ENCODE results near the gene SSBP1. TPM values are rescaled to one million over a fixed set of nuclear protein-coding genes. Genes with fewer than 3 reads are reported as not detected.

SSBP1 gene
- total and polyA plus RNA-seq, 5 experiments from 2014 or later: 128 to 350 (median 341) TPM

DNA sequence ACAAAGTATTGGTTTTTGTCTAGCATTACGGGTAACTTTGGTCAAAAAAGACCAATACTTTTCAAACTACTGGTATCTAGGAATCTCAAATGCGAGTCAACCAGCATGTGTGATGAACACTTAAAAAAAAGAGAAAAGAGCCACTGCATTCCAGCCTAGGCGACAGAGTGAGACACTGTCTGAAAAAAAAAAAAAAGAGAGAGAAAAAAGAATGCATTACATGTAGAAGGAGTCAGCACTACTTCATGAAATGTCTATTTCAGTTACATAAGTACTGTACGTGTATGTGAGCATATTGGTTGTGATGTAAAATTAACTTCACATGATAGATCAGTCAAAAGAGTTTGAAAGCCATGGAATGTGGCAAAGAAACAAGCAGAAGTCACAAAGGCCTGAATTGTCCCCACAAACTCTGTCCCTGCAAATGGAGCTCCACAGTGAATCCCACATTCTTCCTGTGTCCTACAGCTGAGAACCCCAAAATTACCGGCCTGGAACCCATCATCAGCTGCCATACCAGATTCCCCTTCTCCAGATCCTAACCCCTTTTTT lies 37.8 kb upstream of the SSBP1 start:
- H3K27ac Mint-ChIP-seq: peak overlapping the region; percentile 83 to 97 (median 95)
- peaks cover 0 to 22% (median 0%) of the 10 kb centered on the region in 3 donors for H3K36me3 Mint-ChIP-seq
- ATAC-seq (no peak), DNase-seq (no peak)
- H3K27me3 Mint-ChIP-seq: peaks cover 0 to 3% (median 0%) of the 10 kb centered on the region in 5 donors
- peaks cover 45 to 65% (median 62%) of the 10 kb centered on the region in 4 donors for H3K4me1 Mint-ChIP-seq
- POLR2A ChIA-PET: interaction anchor here (0.6 to 4.2 kb wide), 6 partner anchors 9 to 49 kb away, joined by 3 to 75 read pairs (median 5); partner anchors contain the start of gene SSBP1
- H3K9me3 Mint-ChIP-seq: no peaks in the 10 kb centered on the region
- H3K4me3 Mint-ChIP-seq: peak overlapping the region; percentile 83 to 95 (median 89)

DNA sequence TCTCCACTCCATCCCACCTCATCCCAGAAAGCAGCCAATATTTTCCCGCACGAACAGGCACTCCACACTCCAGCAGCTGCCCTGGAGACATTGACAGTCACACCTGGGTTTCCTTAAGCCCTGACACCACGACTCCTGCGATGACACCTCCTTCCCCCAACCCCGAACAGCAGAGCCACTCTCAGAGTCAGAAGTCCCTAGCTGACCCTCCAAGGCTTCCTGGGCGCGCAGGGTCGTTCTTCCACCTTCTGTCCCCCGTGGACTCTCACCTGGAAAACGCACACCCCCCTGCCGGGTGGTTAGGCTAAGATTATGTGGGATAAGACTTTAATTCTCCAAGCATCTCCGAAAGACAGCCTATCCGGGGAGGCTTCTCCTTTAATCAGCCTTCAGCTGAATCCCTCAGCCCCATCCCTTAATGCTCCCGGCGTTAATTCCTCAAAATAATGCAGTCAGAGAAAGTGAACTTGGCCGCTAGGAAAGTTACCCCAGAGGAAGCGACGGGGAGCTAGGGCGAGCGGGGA lies 37.2 kb upstream of the SSBP1 start:
- Mint-ChIP-seq H3K4me3 (peak overlapping the region; percentile 83 to 95 (median 89)), H3K27ac (peak overlapping the region; percentile 83 to 97 (median 95)), H3K9me3 (no peaks in the 10 kb centered on the region), H3K27me3 (peaks cover 0 to 3% (median 0%) of the 10 kb centered on the region in 5 donors), H3K4me1 (peaks cover 43 to 59% (median 56%) of the 10 kb centered on the region in 4 donors), H3K36me3 (peaks cover 0 to 17% (median 0%) of the 10 kb centered on the region in 3 donors)
- no peak for ATAC-seq
- POLR2A ChIA-PET: interaction anchor here (0.6 to 4.2 kb wide), 10 partner anchors 9 to 1222 kb away, joined by 3 to 75 read pairs (median 4); partner anchors contain the start of genes AGK and SSBP1
- peak in 5 of 10 donors; percentile 5 to 21 (median 8) for DNase-seq

DNA sequence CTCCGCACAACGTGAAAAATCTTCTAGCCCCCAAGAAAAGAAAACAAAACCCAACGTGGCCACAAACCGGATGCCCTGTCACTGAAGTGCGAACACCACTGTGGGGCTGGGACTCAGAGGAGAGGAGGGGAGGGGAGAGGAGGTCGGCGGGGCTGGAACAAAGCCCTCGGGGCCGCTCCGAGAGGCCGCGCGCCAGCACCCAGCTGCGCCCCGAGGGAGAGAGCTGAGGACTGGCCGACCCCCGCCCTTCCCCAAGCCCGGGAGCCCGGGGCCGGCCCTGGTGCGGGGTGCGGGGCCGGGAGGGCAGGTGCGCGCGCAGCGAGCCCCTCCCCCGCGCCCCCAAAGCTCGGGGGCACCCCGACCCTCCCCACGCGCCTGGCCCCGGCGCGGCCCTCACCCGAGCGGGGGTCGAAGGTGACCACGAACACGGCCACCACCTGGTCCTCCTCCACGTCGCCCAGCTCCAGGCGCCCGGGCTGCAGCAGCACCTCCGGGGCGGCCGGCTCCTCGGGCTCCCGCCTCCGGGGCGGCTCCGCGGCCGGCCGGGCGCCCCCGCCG lies 36.6 kb upstream of the SSBP1 start:
- POLR2A ChIA-PET: interaction anchor here (0.8 to 4.2 kb wide), 8 partner anchors 9 to 1223 kb away, joined by 3 to 75 read pairs (median 4); partner anchors contain the start of genes AGK and SSBP1
- H3K27me3 Mint-ChIP-seq: peaks cover 0 to 3% (median 0%) of the 10 kb centered on the region in 5 donors
- H3K36me3 Mint-ChIP-seq: peaks cover 0 to 12% (median 0%) of the 10 kb centered on the region in 3 donors
- peaks cover 40 to 53% (median 50%) of the 10 kb centered on the region in 4 donors for H3K4me1 Mint-ChIP-seq
- H3K27ac Mint-ChIP-seq: peak overlapping the region; percentile 87 to 97 (median 94)
- ATAC-seq (peak; percentile 86 to 89), DNase-seq (peak; percentile 59 to 88 (median 81))
- H3K4me3 Mint-ChIP-seq: peak overlapping the region; percentile 83 to 95 (median 89)
- no peaks in the 10 kb centered on the region for H3K9me3 Mint-ChIP-seq

DNA sequence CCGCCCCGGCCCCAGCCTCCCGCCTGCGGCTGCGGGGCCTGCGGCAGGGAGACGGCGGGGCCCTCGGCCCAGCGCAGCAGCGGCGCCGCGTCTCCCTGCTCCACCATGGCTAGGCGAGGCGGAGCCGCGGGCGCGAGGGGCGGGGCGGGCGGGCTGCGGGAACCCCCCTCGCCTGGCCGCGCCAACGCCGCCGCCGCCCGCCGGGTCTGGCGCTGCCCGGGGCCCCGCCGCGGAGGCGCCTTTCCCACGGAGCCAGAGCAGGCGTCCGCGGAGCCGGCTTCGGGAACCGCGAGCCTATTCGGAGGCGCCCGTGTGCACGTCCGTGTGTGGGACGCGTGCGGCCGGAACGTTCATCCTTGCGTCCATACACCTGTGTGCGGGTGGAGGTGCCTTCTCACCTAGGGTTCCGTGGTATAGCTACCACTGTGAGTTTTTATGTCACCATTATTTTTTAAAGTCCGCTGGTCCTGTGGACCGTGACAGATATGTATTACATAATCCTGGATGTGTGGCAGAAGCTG lies 36.1 kb upstream of the SSBP1 start, which contains the start of gene DENND11:
DENND11 (minus strand) TSS at position 120 of the 521 bp plus-strand sequence; CDS start at position 107, 13 bp downstream.
- Mint-ChIP-seq H3K9me3 (no peaks in the 10 kb centered on the region), H3K4me3 (peak within 1 kb of the TSS; percentile 84 to 95 (median 89)), H3K27ac (peak within 1 kb of the TSS; percentile 88 to 97 (median 95)), H3K4me1 (peaks cover 38 to 48% (median 45%) of the 10 kb centered on the region in 4 donors), H3K27me3 (peaks cover 0 to 3% (median 0%) of the 10 kb centered on the region in 5 donors), H3K36me3 (peaks cover 0 to 8% (median 0%) of the 10 kb centered on the region in 3 donors)
- ATAC-seq (peak; percentile 75 to 80), DNase-seq (peak; percentile 25 to 68 (median 57))
- POLR2A ChIA-PET: interaction anchor here (1.0 to 4.2 kb wide), 5 partner anchors 10 to 1224 kb away, joined by 3 to 75 read pairs (median 6); partner anchors contain the start of genes AGK and SSBP1

DNA sequence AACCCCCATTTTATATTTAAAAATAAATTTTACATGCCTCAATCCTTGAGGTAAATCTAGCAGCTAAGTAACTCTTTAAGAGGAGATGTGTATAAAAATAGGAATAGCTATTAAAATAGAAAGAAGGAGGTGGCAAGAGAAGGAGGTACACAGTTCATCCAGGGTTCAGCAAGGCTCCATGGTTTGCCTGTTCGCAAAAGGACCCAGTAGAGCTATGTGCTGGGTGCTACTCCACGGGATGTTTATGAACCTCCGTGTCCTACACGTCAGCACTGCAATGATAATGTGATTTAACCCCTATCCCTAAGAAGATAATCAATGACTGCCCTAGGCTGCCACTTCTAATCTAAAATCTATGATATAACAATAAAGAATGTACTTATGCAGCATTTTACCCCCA lies 35.3 kb upstream of the SSBP1 start:
- H3K9me3 Mint-ChIP-seq: no peaks in the 10 kb centered on the region
- H3K27me3 Mint-ChIP-seq: peaks cover 0 to 3% (median 0%) of the 10 kb centered on the region in 5 donors
- H3K4me3 Mint-ChIP-seq: peak overlapping the region in 8 of 10 donors; percentile 52 to 89 (median 84)
- peak overlapping the region in 6 of 10 donors; percentile 0 to 95 (median 79) for H3K27ac Mint-ChIP-seq
- H3K36me3 Mint-ChIP-seq: peaks cover 0 to 4% (median 0%) of the 10 kb centered on the region in 3 donors
- no peak for DNase-seq
- H3K4me1 Mint-ChIP-seq: peaks cover 31 to 40% (median 37%) of the 10 kb centered on the region in 4 donors
- ATAC-seq: no peak
- POLR2A ChIA-PET: interaction anchor here (0.9 to 4.2 kb wide), 4 partner anchors 8 to 152 kb away, joined by 3 to 75 read pairs (median 12); partner anchors contain the start of genes AGK and SSBP1

DNA sequence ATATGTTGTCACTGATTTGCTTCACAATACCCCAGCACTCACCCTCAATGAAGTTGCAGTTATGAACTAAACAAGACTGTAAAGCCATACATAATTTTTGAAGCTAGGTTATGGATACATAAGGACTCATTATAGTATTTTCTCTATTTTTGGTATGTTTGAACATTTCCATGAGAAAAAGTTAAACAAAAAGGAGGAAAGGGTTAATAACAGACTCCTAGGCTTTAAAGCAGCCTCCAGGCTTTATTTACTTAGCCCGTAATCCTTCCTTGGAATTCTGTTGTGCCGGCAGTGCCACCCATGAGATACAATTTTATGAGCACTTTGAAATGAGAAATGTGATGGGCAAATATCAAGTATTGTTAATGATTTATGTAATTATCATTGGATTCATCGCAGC lies 34.0 kb upstream of the SSBP1 start:
- no peaks in the 10 kb centered on the region for H3K9me3 Mint-ChIP-seq
- ATAC-seq: no peak
- H3K4me1 Mint-ChIP-seq: peaks cover 21 to 28% (median 25%) of the 10 kb centered on the region in 4 donors
- peaks cover 0 to 3% (median 0%) of the 10 kb centered on the region in 5 donors for H3K27me3 Mint-ChIP-seq
- H3K4me3 Mint-ChIP-seq: no peak overlapping the region
- POLR2A ChIA-PET: interaction anchor here (1.4 kb wide), 1 partner anchor 49 kb away, joined by 10 read pairs; no protein-coding TSS in a partner anchor
- no peaks in the 10 kb centered on the region for H3K36me3 Mint-ChIP-seq
- no peak for DNase-seq
- peak overlapping the region in 1 of 10 donors; percentile 82 for H3K27ac Mint-ChIP-seq

DNA sequence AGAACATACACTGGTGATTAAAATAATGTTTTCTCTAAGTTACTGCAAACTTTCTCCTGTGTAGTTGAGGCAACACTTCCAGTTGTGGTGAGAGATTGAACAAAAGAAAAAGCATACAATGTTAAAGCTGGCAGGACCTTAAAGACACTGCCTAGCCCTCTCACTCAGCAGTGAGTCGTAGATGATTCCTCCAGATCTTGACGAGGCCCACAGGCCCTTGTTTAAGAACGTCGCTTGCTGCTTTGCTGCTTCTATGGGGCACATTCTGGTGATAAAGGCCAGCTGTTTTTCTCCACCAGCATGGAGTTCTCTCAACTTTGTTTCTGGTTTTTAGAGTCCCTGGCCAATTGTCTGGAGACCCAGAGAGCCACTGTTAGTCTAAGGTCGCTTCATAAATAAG lies 33.4 kb upstream of the SSBP1 start:
- Mint-ChIP-seq H3K4me1 (peaks cover 16 to 21% (median 19%) of the 10 kb centered on the region in 4 donors), H3K9me3 (no peaks in the 10 kb centered on the region)

DNA sequence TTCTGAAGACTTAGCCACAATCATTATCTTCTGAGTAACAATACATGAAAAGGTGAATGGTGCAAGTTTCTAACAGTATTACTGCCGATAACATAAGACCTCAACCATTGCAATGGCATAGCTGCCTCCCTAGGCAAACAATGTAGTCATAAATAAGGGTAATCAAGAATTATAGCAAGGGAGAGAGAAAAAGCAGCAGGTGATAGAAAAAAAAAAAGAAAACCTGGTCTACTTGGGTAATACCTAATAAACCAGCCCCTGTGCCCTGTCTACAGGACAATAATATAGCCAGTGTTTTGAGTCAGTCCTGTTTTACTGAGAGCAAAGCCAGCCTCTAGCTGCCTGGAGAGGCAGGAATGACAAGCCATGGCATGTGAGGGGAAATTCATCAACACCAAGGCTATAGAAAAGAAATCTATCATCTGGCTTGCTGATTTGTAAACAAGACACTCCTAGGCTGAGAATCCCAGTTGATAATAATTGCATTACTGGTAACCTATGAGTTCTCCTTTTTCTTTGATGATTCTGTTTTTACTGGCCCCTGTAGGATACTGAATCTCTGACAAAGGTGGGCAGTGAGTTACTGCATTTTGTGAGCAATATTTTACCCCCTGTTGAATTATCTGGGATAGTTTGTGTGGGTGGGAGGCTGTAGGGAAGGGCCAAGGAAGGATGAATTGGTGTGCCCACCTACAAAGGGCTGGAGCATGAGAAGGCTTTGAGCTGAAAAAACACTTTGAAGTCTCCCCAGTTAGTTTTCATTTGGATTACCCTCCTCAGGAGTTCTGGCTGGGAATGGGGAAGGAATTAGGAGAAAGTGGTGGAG lies 31.7 kb upstream of the SSBP1 start:
- peaks cover 4 to 7% (median 7%) of the 10 kb centered on the region in 4 donors for H3K4me1 Mint-ChIP-seq
- POLR2A ChIA-PET: no interaction called here
- no peaks in the 10 kb centered on the region for H3K36me3 Mint-ChIP-seq
- no peak for ATAC-seq
- DNase-seq: no peak
- no peak overlapping the region for H3K27ac Mint-ChIP-seq
- peaks cover 0 to 3% (median 0%) of the 10 kb centered on the region in 5 donors for H3K27me3 Mint-ChIP-seq
- H3K9me3 Mint-ChIP-seq: no peaks in the 10 kb centered on the region
- no peak overlapping the region for H3K4me3 Mint-ChIP-seq

More for the DNA sequence above, 33.4 kb upstream of the SSBP1 start:
- Mint-ChIP-seq H3K27ac (peak overlapping the region in 1 of 10 donors; percentile 17), H3K36me3 (no peaks in the 10 kb centered on the region), H3K27me3 (peaks cover 0 to 3% (median 0%) of the 10 kb centered on the region in 5 donors), H3K4me3 (no peak overlapping the region)
- ATAC-seq: no peak
- DNase-seq: no peak
- POLR2A ChIA-PET: interaction anchor here (0.7 kb wide), 1 partner anchor 74 kb away, joined by 3 read pairs; no protein-coding TSS in a partner anchor

DNA sequence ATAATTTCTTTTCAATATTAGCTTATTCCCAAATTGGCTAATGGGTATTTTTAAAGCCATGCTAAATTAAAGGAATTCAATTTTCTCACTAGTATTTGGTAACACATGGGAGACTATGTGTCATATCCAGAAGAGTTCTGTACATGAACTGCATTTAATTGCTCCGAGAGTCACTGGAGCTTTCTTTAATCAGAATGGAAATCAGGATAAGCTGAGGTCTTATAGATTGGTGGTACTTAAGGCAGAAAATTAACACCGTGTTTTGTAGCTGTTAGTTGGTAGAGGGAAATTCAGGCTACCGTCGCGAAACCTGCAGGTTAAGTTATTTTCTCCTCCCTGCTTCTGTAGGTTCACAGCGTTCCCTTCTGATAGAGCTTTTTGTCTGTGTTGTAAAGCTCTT lies 29.8 kb upstream of the SSBP1 start, which contains the start of gene WEE2:
WEE2 (plus strand) TSS at position 3 of the 400 bp plus-strand sequence. CDS start 406 bp downstream, outside the sequence.
- Mint-ChIP-seq H3K27ac (no peak within 1 kb of the TSS), H3K27me3 (peaks cover 0 to 2% (median 0%) of the 10 kb centered on the region in 5 donors), H3K9me3 (no peaks in the 10 kb centered on the region), H3K4me1 (peaks cover 0 to 4% (median under 1%) of the 10 kb centered on the region in 4 donors), H3K36me3 (no peaks in the 10 kb centered on the region), H3K4me3 (no peak within 1 kb of the TSS)
- DNase-seq (no peak), ATAC-seq (no peak)
- POLR2A ChIA-PET: interaction anchor here (1.1 to 1.5 kb wide), 2 partner anchors 10 to 30 kb away, joined by 3 to 4 read pairs; partner anchors contain the start of gene SSBP1

DNA sequence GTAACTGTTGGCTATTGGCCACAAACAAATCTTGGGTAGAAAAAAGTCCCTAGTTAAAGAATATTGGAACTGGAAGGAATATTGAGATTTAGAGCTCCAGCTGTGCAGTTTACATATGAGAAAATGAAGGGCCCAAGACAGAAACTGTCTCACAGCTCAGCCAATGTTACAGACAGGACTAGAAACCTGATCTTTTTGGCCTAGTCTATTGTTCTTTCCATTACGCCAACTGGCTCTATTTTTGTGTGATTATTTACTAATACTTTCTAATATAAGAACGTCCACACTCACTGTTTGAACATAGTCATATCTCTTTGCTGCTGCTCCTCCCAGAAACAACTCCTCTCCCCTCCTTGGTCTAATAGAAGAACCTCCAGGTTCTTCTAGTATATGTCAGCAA lies 28.8 kb upstream of the SSBP1 start:
- Mint-ChIP-seq H3K4me1 (peaks cover 0 to 4% (median under 1%) of the 10 kb centered on the region in 4 donors), H3K27me3 (no peaks in the 10 kb centered on the region), H3K36me3 (peaks cover 0 to 3% (median 0%) of the 10 kb centered on the region in 3 donors), H3K27ac (no peak overlapping the region), H3K4me3 (no peak overlapping the region), H3K9me3 (no peaks in the 10 kb centered on the region)
- DNase-seq (no peak), ATAC-seq (no peak)
- POLR2A ChIA-PET: interaction anchor here (1.5 kb wide), 1 partner anchor 29 kb away, joined by 4 read pairs; the partner anchor contains the start of gene SSBP1

DNA sequence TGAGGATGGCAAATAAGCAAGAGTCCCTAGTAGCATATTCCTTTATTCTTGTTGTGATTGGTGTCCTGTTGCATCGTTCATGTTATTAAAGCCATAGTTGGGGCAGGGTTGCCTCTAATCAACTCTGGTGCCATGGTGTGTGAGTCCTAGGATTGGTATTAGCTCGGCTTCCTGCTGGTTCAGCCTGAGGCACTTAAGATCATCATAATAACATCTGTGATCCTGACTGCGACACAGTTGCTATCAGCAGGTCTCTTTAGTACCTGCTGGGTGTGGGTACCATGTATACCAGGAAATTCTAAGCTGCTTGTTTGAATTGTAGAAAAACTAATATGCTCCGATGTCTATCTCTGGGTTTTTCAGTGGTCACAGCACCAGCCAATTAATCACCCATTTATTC lies 28.4 kb upstream of the SSBP1 start:
- Mint-ChIP-seq H3K27ac (no peak overlapping the region), H3K4me3 (no peak overlapping the region), H3K4me1 (peaks cover 0 to 4% (median under 1%) of the 10 kb centered on the region in 4 donors), H3K9me3 (no peaks in the 10 kb centered on the region), H3K36me3 (peaks cover 0 to 3% (median 0%) of the 10 kb centered on the region in 3 donors), H3K27me3 (no peaks in the 10 kb centered on the region)
- ATAC-seq: no peak
- POLR2A ChIA-PET: interaction anchor here (1.7 kb wide), 1 partner anchor 9 kb away, joined by 4 read pairs; no protein-coding TSS in a partner anchor
- DNase-seq: no peak

All from naive thymus-derived CD8-positive, alpha-beta T cell (primary cell).